ENCODE data around the gene GPR180.
"Not testable (repeated sequence)": the region's sequence is repeated elsewhere in the genome, so short reads cannot be mapped to it uniquely, and the experiment has no call there.

The GPR180 gene

GRCh38 chr13:94613051-94613450 is 11.4 kb downstream of the GPR180 start:
- H3K36me3 ChIP-seq (ENCODE audit: control insufficient read depth, insufficient read depth, low read length), result peaks cover 37% of the 10 kb centered on the region
- H3K4me1 ChIP-seq (ENCODE audit: control insufficient read depth, insufficient read depth, low read length, poor library complexity, severe bottlenecking), result no peaks in the 10 kb centered on the region
- no peak overlapping the region for H3K27ac ChIP-seq (ENCODE audit: low read depth, low read length, severe bottlenecking)
- H3K9me3 ChIP-seq (ENCODE audit: control insufficient read depth, low read length), result no peaks in the 10 kb centered on the region
- H3K4me3 ChIP-seq (ENCODE audit: extremely low read depth, insufficient read depth, low read length, poor library complexity, severe bottlenecking), result no peak overlapping the region

- Histone ChIP-seq H3K27ac (ENCODE audit: low read depth, low read length, severe bottlenecking) (no peak overlapping the region), H3K36me3 (ENCODE audit: control insufficient read depth, insufficient read depth, low read length) (peaks cover 35% of the 10 kb centered on the region), H3K9me3 (ENCODE audit: control insufficient read depth, low read length) (no peaks in the 10 kb centered on the region), H3K4me1 (ENCODE audit: control insufficient read depth, insufficient read depth, low read length, poor library complexity, severe bottlenecking) (no peaks in the 10 kb centered on the region), H3K4me3 (ENCODE audit: extremely low read depth, insufficient read depth, low read length, poor library complexity, severe bottlenecking) (no peak overlapping the region)
- no CpG with 5 or more reads among the region's 4 CpGs for WGBS, 2 experiments (ENCODE audit: insufficient coverage in 2 of 2)
Observed at GRCh38 chr13:94617389-94618000, 15.8 kb downstream of the GPR180 start.

GRCh38 chr13:94620286-94620896 is 18.7 kb downstream of the GPR180 start:
- no CpG with 5 or more reads among the region's 2 CpGs for WGBS, 2 experiments (ENCODE audit: insufficient coverage in 2 of 2)
- no peak overlapping the region for H3K4me3 ChIP-seq (ENCODE audit: extremely low read depth, insufficient read depth, low read length, poor library complexity, severe bottlenecking)
- H3K27ac ChIP-seq (ENCODE audit: low read depth, low read length, severe bottlenecking), result no peak overlapping the region
- H3K4me1 ChIP-seq (ENCODE audit: control insufficient read depth, insufficient read depth, low read length, poor library complexity, severe bottlenecking), result no peaks in the 10 kb centered on the region
- peaks cover 40% of the 10 kb centered on the region for H3K36me3 ChIP-seq (ENCODE audit: control insufficient read depth, insufficient read depth, low read length)
- H3K9me3 ChIP-seq (ENCODE audit: control insufficient read depth, low read length), result no peaks in the 10 kb centered on the region

GRCh38 chr13:94622344-94622743 is 20.7 kb downstream of the GPR180 start:
- Histone ChIP-seq H3K36me3 (ENCODE audit: control insufficient read depth, insufficient read depth, low read length) (peaks cover 40% of the 10 kb centered on the region), H3K4me3 (ENCODE audit: extremely low read depth, insufficient read depth, low read length, poor library complexity, severe bottlenecking) (no peak overlapping the region)
- no CpG with 5 or more reads among the region's 2 CpGs for WGBS, 2 experiments (ENCODE audit: insufficient coverage in 2 of 2)

GRCh38 chr13:94623316-94623715 is 21.7 kb downstream of the GPR180 start:
- H3K36me3 ChIP-seq (ENCODE audit: control insufficient read depth, insufficient read depth, low read length), result peaks cover 45% of the 10 kb centered on the region
- no peak overlapping the region for H3K4me3 ChIP-seq (ENCODE audit: extremely low read depth, insufficient read depth, low read length, poor library complexity, severe bottlenecking)
- H3K27ac ChIP-seq (ENCODE audit: low read depth, low read length, severe bottlenecking), result no peak overlapping the region
- no peaks in the 10 kb centered on the region for H3K4me1 ChIP-seq (ENCODE audit: control insufficient read depth, insufficient read depth, low read length, poor library complexity, severe bottlenecking)
- 100% methylated on average over 2 of the region's 4 CpGs; no CpG with 5 or more reads in 1 of the 2 experiments for WGBS, 2 experiments (ENCODE audit: insufficient coverage in 2 of 2)
- H3K9me3 ChIP-seq (ENCODE audit: control insufficient read depth, low read length), result no peaks in the 10 kb centered on the region

More at GRCh38 chr13:94622344-94622743, 20.7 kb downstream of the GPR180 start:
- Histone ChIP-seq H3K4me1 (ENCODE audit: control insufficient read depth, insufficient read depth, low read length, poor library complexity, severe bottlenecking) (no peaks in the 10 kb centered on the region), H3K27ac (ENCODE audit: low read depth, low read length, severe bottlenecking) (no peak overlapping the region), H3K9me3 (ENCODE audit: control insufficient read depth, low read length) (no peaks in the 10 kb centered on the region)

- H3K4me3 ChIP-seq (ENCODE audit: extremely low read depth, insufficient read depth, low read length, poor library complexity, severe bottlenecking), result no peak overlapping the region
- H3K9me3 ChIP-seq (ENCODE audit: control insufficient read depth, low read length), result no peaks in the 10 kb centered on the region
- H3K36me3 ChIP-seq (ENCODE audit: control insufficient read depth, insufficient read depth, low read length), result peaks cover 12% of the 10 kb centered on the region
- no peak overlapping the region for H3K27ac ChIP-seq (ENCODE audit: low read depth, low read length, severe bottlenecking)
- H3K4me1 ChIP-seq (ENCODE audit: control insufficient read depth, insufficient read depth, low read length, poor library complexity, severe bottlenecking), result no peaks in the 10 kb centered on the region
- 100% methylated on average over 1 to 2 of the region's 2 CpGs for WGBS, 2 experiments (ENCODE audit: insufficient coverage in 2 of 2)
Observed at GRCh38 chr13:94630858-94631257, 29.2 kb downstream of the GPR180 start.

GRCh38 chr13:94632226-94632980 is 30.7 kb downstream of the GPR180 start:
- WGBS, 2 experiments (ENCODE audit: insufficient coverage in 2 of 2), result 81 to 90% methylated on average over 2 of the region's 3 CpGs
- peaks cover 12% of the 10 kb centered on the region for H3K36me3 ChIP-seq (ENCODE audit: control insufficient read depth, insufficient read depth, low read length)
- no peak overlapping the region for H3K4me3 ChIP-seq (ENCODE audit: extremely low read depth, insufficient read depth, low read length, poor library complexity, severe bottlenecking)
- H3K4me1 ChIP-seq (ENCODE audit: control insufficient read depth, insufficient read depth, low read length, poor library complexity, severe bottlenecking), result no peaks in the 10 kb centered on the region
- no peaks in the 10 kb centered on the region for H3K9me3 ChIP-seq (ENCODE audit: control insufficient read depth, low read length)
- H3K27ac ChIP-seq (ENCODE audit: low read depth, low read length, severe bottlenecking), result no peak overlapping the region

GRCh38 chr13:94636096-94636495 is 34.4 kb downstream of the GPR180 start:
- not testable (repeated sequence) for H3K4me1 ChIP-seq (ENCODE audit: control insufficient read depth, insufficient read depth, low read length, poor library complexity, severe bottlenecking); H3K4me3 ChIP-seq (ENCODE audit: extremely low read depth, insufficient read depth, low read length, poor library complexity, severe bottlenecking); H3K9me3 ChIP-seq (ENCODE audit: control insufficient read depth, low read length); H3K27ac ChIP-seq (ENCODE audit: low read depth, low read length, severe bottlenecking); H3K36me3 ChIP-seq (ENCODE audit: control insufficient read depth, insufficient read depth, low read length)
- WGBS, 2 experiments (ENCODE audit: insufficient coverage in 2 of 2), result 58 to 85% methylated on average over 2 to 4 of the region's 5 CpGs

- peaks cover 4% of the 10 kb centered on the region for H3K4me1 ChIP-seq (ENCODE audit: control insufficient read depth, insufficient read depth, low read length, poor library complexity, severe bottlenecking)
- no peaks in the 10 kb centered on the region for H3K9me3 ChIP-seq (ENCODE audit: control insufficient read depth, low read length)
- H3K27ac ChIP-seq (ENCODE audit: low read depth, low read length, severe bottlenecking), result no peak overlapping the region
- no CpG with 5 or more reads among the region's 1 CpG for WGBS, 2 experiments (ENCODE audit: insufficient coverage in 2 of 2)
- H3K4me3 ChIP-seq (ENCODE audit: extremely low read depth, insufficient read depth, low read length, poor library complexity, severe bottlenecking), result no peak overlapping the region
- H3K36me3 ChIP-seq (ENCODE audit: control insufficient read depth, insufficient read depth, low read length), result no peaks in the 10 kb centered on the region
Observed at GRCh38 chr13:94636942-94637578, 35.4 kb downstream of the GPR180 start.

- not testable (repeated sequence) for H3K4me3 ChIP-seq (ENCODE audit: extremely low read depth, insufficient read depth, low read length, poor library complexity, severe bottlenecking); H3K9me3 ChIP-seq (ENCODE audit: control insufficient read depth, low read length); H3K4me1 ChIP-seq (ENCODE audit: control insufficient read depth, insufficient read depth, low read length, poor library complexity, severe bottlenecking); H3K27ac ChIP-seq (ENCODE audit: low read depth, low read length, severe bottlenecking); H3K36me3 ChIP-seq (ENCODE audit: control insufficient read depth, insufficient read depth, low read length)
- 100% methylated on average over 1 to 2 of the region's 3 CpGs for WGBS, 2 experiments (ENCODE audit: insufficient coverage in 2 of 2)
Observed at GRCh38 chr13:94637677-94638076, 36.0 kb downstream of the GPR180 start.
